ENCODE data around the gene TBX4.

DNA sequence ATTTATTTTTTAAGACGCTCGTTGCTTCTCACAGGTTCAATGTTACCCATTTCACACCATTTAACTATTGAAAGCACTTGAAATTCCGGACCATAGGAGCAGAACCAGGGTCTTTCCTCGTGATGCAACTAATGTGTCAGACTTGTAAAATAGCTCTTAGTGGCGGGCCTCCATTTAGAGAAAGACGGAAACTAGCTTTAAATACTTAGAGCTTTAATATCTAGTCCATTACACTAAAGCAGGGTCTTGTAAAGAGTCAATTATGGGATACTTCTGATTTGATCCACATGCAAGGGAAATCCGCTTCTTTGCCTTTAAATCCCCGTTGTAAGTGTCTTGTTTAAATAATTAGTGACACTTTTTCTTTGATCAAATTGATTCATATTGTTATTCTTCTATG is 82.2 kb downstream of the TBX4 start:
- TF ChIP-seq CTCF (conservative IDR thresholded peaks at IDR 0.05), result no peak
- no peak for TF ChIP-seq EZH2 (IDR thresholded peaks at IDR 0.05; ENCODE audit: low read depth)

Measured in PC-9 (cell line).